ENCODE measurements around the gene N4BP2L2.

N4BP2L2 gene

GRCh38 chr13:32423592-32423991 lies 115.0 kb downstream of the N4BP2L2 start:
- no peak for DNase-seq

DNA sequence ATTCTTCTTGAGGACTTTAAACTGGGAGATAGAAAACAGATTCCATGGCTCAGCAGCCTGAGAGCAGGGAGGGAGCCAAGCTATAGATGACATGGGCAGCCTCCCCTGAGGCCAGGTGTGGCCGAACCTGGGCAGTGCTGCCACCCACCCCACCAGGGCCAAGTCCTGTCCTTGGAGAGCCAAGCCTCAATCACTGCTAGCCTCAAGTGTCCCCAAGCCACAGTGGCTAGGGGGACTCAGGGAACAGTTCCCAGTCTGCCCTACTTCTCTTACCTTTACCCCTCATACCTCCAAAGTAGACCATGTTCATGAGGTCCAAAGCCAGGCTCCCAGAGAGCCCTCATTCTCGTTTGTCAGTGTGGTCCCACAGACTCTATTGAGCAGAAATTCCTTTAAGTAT lies 118.7 kb downstream of the N4BP2L2 start:
- no peak for DNase-seq

GRCh38 chr13:32417995-32418394 lies 120.6 kb downstream of the N4BP2L2 start:
- no peak for DNase-seq

DNA sequence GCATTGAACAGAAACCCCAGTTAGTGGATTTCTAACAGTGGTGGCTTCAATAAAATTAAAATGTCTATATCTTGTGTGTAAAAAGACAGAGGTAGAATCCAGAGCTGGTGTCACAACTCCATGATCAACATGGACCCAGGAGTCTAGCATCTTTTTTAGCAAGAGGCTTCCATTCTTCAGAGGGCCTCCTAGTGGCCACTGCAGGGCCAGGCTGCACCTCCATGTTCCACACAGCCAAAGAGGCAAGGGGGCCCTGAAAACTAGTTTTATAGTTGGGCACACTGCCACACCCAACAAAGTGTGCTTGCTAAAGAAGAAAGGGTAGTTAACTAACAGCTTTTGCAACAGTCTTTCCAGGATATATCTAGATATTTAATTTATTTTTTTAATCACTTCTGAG lies 123.6 kb downstream of the N4BP2L2 start:
- no peak for DNase-seq

- DNase-seq = no peak
These were observed 124.0 kb downstream of the N4BP2L2 start for GRCh38 chr13:32414580-32414979.

GRCh38 chr13:32413284-32413683 lies 125.3 kb downstream of the N4BP2L2 start:
- DNase-seq = no peak

DNA sequence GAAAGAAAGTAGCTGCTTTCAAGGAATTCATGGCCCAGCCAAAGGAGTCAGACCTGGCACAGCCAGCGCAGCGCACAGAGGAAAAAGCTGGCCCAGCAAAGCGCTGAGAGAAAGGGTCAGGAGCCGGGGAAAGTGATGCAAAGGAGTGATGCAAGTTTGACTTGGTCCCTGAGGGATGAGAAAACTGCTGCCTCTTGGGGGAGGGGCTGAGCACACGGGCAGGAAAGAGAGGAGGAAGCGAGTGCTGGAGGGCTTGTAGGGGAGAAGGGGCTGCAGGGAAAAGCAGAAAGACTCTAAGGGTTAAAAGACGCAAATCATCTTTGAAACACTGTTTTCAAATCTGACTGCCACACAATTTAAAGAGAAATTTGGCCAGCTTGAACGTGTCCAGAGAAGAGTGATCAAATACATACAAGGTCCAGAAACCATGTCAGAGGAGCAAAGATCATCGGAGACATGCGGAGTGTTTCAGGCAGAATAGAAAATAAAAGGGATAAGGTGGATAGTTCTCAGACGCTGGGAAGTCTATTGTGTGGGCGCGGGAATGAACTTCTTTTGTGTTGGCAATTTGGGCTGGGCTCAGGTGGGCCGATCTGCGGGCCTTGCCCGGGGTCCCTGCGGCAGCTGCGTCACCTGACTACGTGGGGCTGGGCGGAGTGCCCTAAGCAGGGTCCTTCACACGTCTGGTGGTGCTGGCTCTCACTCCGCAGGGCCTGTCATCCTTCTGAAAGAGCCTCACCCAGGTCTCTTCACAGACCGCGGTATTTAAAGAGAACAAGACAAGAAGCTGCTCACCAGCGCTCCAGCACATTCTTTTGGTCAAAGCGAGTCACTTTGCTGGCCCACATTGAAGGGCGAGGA lies 128.8 kb downstream of the N4BP2L2 start:
- no peak for DNase-seq

DNA sequence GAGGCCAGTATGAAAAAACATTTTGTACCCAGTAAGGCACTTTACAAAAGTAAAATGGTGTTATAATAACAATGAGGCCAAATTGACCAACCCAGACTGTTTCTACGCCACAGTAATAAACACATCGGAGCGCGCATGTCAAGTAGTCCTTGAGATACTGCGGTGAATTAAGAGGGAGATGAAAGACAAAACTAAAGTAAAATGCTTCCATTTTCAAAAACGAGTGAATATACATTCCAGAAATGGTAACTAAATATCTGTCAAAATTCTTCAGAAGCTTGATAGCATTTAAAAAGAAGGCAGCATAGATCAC lies 129.6 kb downstream of the N4BP2L2 start:
- DNase-seq = peak; percentile 42

DNA sequence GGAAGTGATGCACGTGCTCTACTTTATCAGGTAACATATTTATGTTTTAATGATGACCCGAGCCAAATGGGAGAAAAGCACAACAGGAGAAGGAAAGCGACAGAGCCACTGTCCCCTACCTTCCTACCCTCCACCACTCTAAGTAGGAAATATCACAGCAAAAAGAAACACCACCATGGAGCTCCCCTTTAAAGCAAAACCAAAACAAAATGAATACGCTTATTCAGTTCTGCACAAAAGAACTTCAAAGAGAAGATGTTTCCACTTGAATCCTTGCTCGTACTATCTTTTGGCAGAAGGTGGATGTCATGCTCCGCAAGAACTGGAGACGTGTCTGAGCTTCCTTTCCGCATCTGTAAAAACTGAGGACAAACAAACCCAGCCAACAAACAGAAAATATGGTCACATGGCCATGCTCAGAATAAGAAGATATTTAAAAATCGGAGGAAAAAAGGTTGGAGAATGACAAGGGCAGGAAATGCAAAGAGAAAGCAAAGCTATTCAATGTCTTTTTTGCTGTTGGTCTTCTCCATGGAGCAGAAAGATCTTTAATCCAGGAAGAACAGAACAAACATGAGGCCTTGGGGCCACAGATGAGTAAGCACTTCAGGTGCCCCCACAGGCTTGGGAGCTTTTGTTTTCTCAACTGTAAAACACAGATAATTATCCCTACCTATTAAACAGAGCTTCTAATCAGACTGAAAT lies 130.1 kb downstream of the N4BP2L2 start:
- DNase-seq = peak; percentile 42

- DNase-seq = no peak
These were observed 130.7 kb downstream of the N4BP2L2 start for GRCh38 chr13:32407854-32408253.

DNA sequence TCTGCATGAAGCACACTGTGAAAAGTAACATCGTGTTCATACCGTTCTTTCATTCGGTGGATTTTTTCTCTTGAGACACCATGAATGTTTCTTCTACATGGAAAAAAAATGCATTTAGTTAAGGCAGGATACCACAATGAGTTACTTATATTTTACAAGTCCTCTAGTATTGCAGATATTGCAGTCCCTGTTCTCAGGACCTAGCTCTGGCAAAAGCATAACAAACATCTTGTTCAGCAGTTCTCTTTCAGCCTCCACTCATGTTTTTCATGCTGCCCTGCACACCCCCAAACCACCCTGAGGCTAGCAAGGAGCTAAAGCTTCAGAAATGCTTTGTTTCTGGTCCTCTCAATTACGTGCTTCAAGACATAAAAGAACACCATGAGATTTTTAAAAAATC lies 135.5 kb downstream of the N4BP2L2 start:
- DNase-seq = no peak

- no peak for DNase-seq
These were observed 147.4 kb downstream of the N4BP2L2 start for GRCh38 chr13:32391101-32391619.

DNA sequence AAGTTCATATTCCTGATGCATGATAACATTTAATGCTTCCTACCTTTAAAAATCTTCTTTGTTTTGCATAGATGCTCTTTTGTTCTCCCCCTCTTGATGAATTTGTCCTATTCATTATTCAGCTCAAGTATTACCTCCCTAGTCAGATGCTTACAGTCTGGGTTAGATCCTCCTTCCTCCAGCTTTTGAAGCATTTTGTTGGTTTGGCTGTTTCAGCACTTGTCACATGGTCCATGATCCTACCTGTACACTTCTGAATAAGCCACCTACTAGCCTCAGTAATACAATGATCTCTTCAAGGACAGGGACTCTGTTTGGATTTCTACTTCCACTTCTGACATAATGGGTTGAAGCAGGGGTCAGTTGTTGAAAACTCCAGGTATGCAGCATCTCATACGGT lies 148.1 kb downstream of the N4BP2L2 start:
- DNase-seq = no peak

GRCh38 chr13:32390048-32390447 lies 148.5 kb downstream of the N4BP2L2 start:
- DNase-seq = no peak

- no peak for DNase-seq
These were observed 153.2 kb downstream of the N4BP2L2 start for GRCh38 chr13:32385410-32385809.

- no peak for DNase-seq
These were observed 153.9 kb downstream of the N4BP2L2 start for GRCh38 chr13:32384702-32385101.

GRCh38 chr13:32383836-32384618 lies 154.6 kb downstream of the N4BP2L2 start:
- no peak for DNase-seq

Measured in NCI-H345 (cell line).